ENCODE data around the gene GRM5.
"Not testable (repeated sequence)": the region's sequence is repeated elsewhere in the genome, so short reads cannot be mapped to it uniquely, and the experiment has no call there.

- TF ChIP-seq CTCF, POLR2A (IDR thresholded peaks at IDR 0.05): not testable (repeated sequence)
Measured at GRCh38 chr11:88860431-88860830, 205.4 kb downstream of the GRM5 start.

All from thyroid gland (tissue), 4 donors.